ENCODE results near the gene TPPP3.

TPPP3 gene

GRCh38 chr16:67396159-67397035, 3.1 kb upstream of the TPPP3 start:
- peaks cover 64% of the 10 kb centered on the region for H3K4me1 ChIP-seq (ENCODE audit: control insufficient read depth, insufficient read depth, low read length)
- no peaks in the 10 kb centered on the region for H3K36me3 ChIP-seq (ENCODE audit: control insufficient read depth, insufficient read depth, low read length)
- 15 to 17% methylated on average over 31 of the region's 31 CpGs for WGBS, 2 experiments
- H3K27ac ChIP-seq (ENCODE audit: insufficient read depth, low read depth, low read length, poor library complexity, severe bottlenecking) = peak overlapping the region; percentile 86
- H3K27me3 ChIP-seq (ENCODE audit: control insufficient read depth, insufficient read depth, low read length, poor library complexity, severe bottlenecking) = peaks cover 45% of the 10 kb centered on the region
- no peaks in the 10 kb centered on the region for H3K9me3 ChIP-seq (ENCODE audit: control insufficient read depth, low read length)
- peak overlapping the region; percentile 2 for H3K4me3 ChIP-seq (ENCODE audit: insufficient read depth, low read depth, low read length)

GRCh38 chr16:67395458-67396158, 2.3 kb upstream of the TPPP3 start:
- H3K9me3 ChIP-seq (ENCODE audit: control insufficient read depth, low read length) = no peaks in the 10 kb centered on the region
- H3K4me3 ChIP-seq (ENCODE audit: insufficient read depth, low read depth, low read length) = no peak overlapping the region
- WGBS, 2 experiments = 47 to 51% methylated on average over 13 of the region's 13 CpGs
- peaks cover 70% of the 10 kb centered on the region for H3K4me1 ChIP-seq (ENCODE audit: control insufficient read depth, insufficient read depth, low read length)
- no peaks in the 10 kb centered on the region for H3K36me3 ChIP-seq (ENCODE audit: control insufficient read depth, insufficient read depth, low read length)
- peak overlapping the region; percentile 85 for H3K27ac ChIP-seq (ENCODE audit: insufficient read depth, low read depth, low read length, poor library complexity, severe bottlenecking)
- H3K27me3 ChIP-seq (ENCODE audit: control insufficient read depth, insufficient read depth, low read length, poor library complexity, severe bottlenecking) = peaks cover 48% of the 10 kb centered on the region

- Histone ChIP-seq H3K4me1 (ENCODE audit: control insufficient read depth, insufficient read depth, low read length) (peaks cover 70% of the 10 kb centered on the region), H3K9me3 (ENCODE audit: control insufficient read depth, low read length) (no peaks in the 10 kb centered on the region), H3K36me3 (ENCODE audit: control insufficient read depth, insufficient read depth, low read length) (no peaks in the 10 kb centered on the region), H3K4me3 (ENCODE audit: insufficient read depth, low read depth, low read length) (no peak overlapping the region), H3K27me3 (ENCODE audit: control insufficient read depth, insufficient read depth, low read length, poor library complexity, severe bottlenecking) (peaks cover 48% of the 10 kb centered on the region), H3K27ac (ENCODE audit: insufficient read depth, low read depth, low read length, poor library complexity, severe bottlenecking) (no peak overlapping the region)
- 74 to 82% methylated on average over 10 of the region's 10 CpGs for WGBS, 2 experiments
Measured at GRCh38 chr16:67395105-67395457, 1.8 kb upstream of the TPPP3 start.

GRCh38 chr16:67394155-67395104, 1.1 kb upstream of the TPPP3 start:
- Histone ChIP-seq H3K27me3 (ENCODE audit: control insufficient read depth, insufficient read depth, low read length, poor library complexity, severe bottlenecking) (peaks cover 48% of the 10 kb centered on the region), H3K9me3 (ENCODE audit: control insufficient read depth, low read length) (no peaks in the 10 kb centered on the region), H3K36me3 (ENCODE audit: control insufficient read depth, insufficient read depth, low read length) (no peaks in the 10 kb centered on the region), H3K27ac (ENCODE audit: insufficient read depth, low read depth, low read length, poor library complexity, severe bottlenecking) (no peak overlapping the region), H3K4me3 (ENCODE audit: insufficient read depth, low read depth, low read length) (no peak overlapping the region), H3K4me1 (ENCODE audit: control insufficient read depth, insufficient read depth, low read length) (peaks cover 70% of the 10 kb centered on the region)
- WGBS, 2 experiments = 9 to 10% methylated on average over 88 of the region's 88 CpGs

GRCh38 chr16:67393788-67394154, 473 bp upstream of the TPPP3 start:
- Histone ChIP-seq H3K9me3 (ENCODE audit: control insufficient read depth, low read length) (no peaks in the 10 kb centered on the region), H3K27me3 (ENCODE audit: control insufficient read depth, insufficient read depth, low read length, poor library complexity, severe bottlenecking) (peaks cover 48% of the 10 kb centered on the region), H3K36me3 (ENCODE audit: control insufficient read depth, insufficient read depth, low read length) (no peaks in the 10 kb centered on the region), H3K4me3 (ENCODE audit: insufficient read depth, low read depth, low read length) (peak overlapping the region; percentile 29), H3K4me1 (ENCODE audit: control insufficient read depth, insufficient read depth, low read length) (peaks cover 70% of the 10 kb centered on the region), H3K27ac (ENCODE audit: insufficient read depth, low read depth, low read length, poor library complexity, severe bottlenecking) (no peak overlapping the region)
- WGBS, 2 experiments = 4 to 5% methylated on average over 20 of the region's 20 CpGs

- no peaks in the 10 kb centered on the region for H3K36me3 ChIP-seq (ENCODE audit: control insufficient read depth, insufficient read depth, low read length)
- no peaks in the 10 kb centered on the region for H3K9me3 ChIP-seq (ENCODE audit: control insufficient read depth, low read length)
- peak overlapping the region; percentile 29 for H3K4me3 ChIP-seq (ENCODE audit: insufficient read depth, low read depth, low read length)
- peaks cover 60% of the 10 kb centered on the region for H3K4me1 ChIP-seq (ENCODE audit: control insufficient read depth, insufficient read depth, low read length)
- WGBS, 2 experiments = 84 to 87% methylated on average over 18 of the region's 18 CpGs
- H3K27ac ChIP-seq (ENCODE audit: insufficient read depth, low read depth, low read length, poor library complexity, severe bottlenecking) = no peak overlapping the region
- H3K27me3 ChIP-seq (ENCODE audit: control insufficient read depth, insufficient read depth, low read length, poor library complexity, severe bottlenecking) = peaks cover 45% of the 10 kb centered on the region
Measured at GRCh38 chr16:67392301-67393059, 818 bp downstream of the TPPP3 start.

GRCh38 chr16:67391424-67392300, 1.6 kb downstream of the TPPP3 start:
- Histone ChIP-seq H3K27me3 (ENCODE audit: control insufficient read depth, insufficient read depth, low read length, poor library complexity, severe bottlenecking) (peaks cover 45% of the 10 kb centered on the region), H3K4me1 (ENCODE audit: control insufficient read depth, insufficient read depth, low read length) (peaks cover 52% of the 10 kb centered on the region), H3K36me3 (ENCODE audit: control insufficient read depth, insufficient read depth, low read length) (no peaks in the 10 kb centered on the region), H3K9me3 (ENCODE audit: control insufficient read depth, low read length) (no peaks in the 10 kb centered on the region), H3K27ac (ENCODE audit: insufficient read depth, low read depth, low read length, poor library complexity, severe bottlenecking) (no peak overlapping the region), H3K4me3 (ENCODE audit: insufficient read depth, low read depth, low read length) (no peak overlapping the region)
- WGBS, 2 experiments = 92 to 93% methylated on average over 15 of the region's 15 CpGs

- no peaks in the 10 kb centered on the region for H3K36me3 ChIP-seq (ENCODE audit: control insufficient read depth, insufficient read depth, low read length)
- H3K27ac ChIP-seq (ENCODE audit: insufficient read depth, low read depth, low read length, poor library complexity, severe bottlenecking) = no peak overlapping the region
- H3K27me3 ChIP-seq (ENCODE audit: control insufficient read depth, insufficient read depth, low read length, poor library complexity, severe bottlenecking) = peaks cover 44% of the 10 kb centered on the region
- 96 to 97% methylated on average over 11 of the region's 11 CpGs for WGBS, 2 experiments
- H3K4me1 ChIP-seq (ENCODE audit: control insufficient read depth, insufficient read depth, low read length) = peaks cover 44% of the 10 kb centered on the region
- no peak overlapping the region for H3K4me3 ChIP-seq (ENCODE audit: insufficient read depth, low read depth, low read length)
- no peaks in the 10 kb centered on the region for H3K9me3 ChIP-seq (ENCODE audit: control insufficient read depth, low read length)
Measured at GRCh38 chr16:67390816-67391423, 2.4 kb downstream of the TPPP3 start.
